GM15510 (cell line): Measurements from ENCODE around the gene LRRC36.

Source experiments
- POLR2A ChIP-seq: IDR thresholded peaks from 3 replicates; pipeline ENCODE4 v1.6.1; 2011; ENCODE audit warnings: borderline replicate concordance; ENCODE audit not compliant: insufficient read length; ENCODE audit errors: extremely low read depth

Gene LRRC36

GRCh38 chr16:67350324-67350723 lies 23.7 kb downstream of the LRRC36 start:
- no peak for TF ChIP-seq POLR2A

DNA sequence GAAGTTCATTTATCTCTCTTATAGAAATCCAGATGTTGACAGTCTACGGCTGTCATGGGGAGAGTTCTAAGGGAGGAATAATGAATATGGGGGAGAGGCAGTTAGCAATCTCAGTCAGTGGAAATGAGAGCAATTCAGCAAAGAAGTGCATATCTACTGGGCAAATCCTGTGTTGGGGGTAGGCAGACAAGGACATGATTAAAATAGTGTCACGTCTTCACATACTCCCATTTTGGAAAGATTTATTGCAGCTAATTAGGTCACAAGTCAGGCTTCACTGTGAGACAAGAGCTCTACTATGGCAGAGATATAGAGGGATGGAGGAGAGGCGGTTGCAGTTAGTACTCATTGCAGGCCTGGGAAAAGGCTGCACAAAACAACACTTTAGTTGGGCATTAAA lies 29.8 kb downstream of the LRRC36 start:
- TF ChIP-seq POLR2A, result no peak

- no peak for TF ChIP-seq POLR2A
These were observed 30.9 kb downstream of the LRRC36 start for GRCh38 chr16:67357561-67357960.

DNA sequence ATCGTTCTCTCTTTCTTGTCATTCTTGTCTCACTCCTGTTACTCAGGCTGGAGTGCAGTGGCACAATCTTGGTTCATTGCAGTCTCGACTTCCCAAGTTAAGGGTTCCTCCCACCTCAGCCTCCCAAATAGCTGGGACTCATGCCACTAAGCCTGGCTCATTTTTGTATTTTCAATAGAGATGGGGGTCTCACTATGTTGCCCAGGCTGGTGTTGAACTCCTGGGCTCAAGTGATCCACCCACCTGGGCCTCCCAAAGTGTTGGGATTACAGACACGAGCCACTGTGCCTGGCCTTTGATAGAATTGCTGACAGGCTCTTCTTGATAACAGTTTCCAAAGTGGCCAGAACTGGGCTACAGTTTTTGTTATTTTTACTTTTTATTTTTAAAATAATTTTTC lies 34.4 kb downstream of the LRRC36 start:
- no peak for TF ChIP-seq POLR2A

- no peak for TF ChIP-seq POLR2A
These were observed 38.1 kb downstream of the LRRC36 start for GRCh38 chr16:67364600-67365235.

DNA sequence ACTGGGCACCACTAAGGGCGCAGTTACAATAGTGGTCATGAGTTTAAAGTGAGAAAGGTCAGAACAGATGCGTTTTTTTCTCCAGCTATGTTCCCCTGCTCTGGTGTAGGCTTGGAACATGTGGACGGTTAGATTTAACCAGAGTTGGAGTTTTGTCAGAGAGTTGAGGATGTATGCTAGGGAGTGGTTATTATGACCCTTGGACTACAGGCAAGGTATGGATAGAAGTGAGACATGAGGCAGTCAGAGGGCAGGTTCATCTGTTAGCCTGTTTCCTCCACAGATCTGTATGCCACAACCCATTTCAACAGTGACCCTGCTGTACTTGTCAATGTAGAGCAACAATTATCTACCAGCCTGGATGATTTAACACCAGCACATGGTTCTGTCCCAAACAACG lies 44.0 kb downstream of the LRRC36 start:
- no peak for TF ChIP-seq POLR2A

DNA sequence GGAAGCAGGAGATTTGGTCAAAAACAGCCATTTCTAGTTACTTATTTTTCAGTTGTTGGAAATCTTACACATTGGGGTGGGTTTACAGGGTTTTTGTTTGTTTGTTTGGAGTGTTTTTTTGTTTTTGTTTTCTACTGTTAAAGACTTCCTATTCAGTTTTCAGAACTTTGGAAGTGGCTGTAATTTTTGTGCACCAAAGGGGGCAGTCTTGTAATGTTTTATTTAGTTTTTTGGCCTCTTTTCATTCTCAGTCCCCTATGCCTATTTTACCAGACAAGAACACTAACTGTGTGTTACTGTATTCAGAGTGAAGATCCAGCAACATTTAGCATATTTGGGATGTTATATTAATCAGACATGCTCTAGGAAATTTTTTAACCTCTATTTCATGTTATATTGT lies 46.0 kb downstream of the LRRC36 start:
- TF ChIP-seq POLR2A, result no peak

- TF ChIP-seq POLR2A, result no peak
These were observed 52.0 kb downstream of the LRRC36 start for GRCh38 chr16:67378642-67379041.

- no peak for TF ChIP-seq POLR2A
These were observed 56.7 kb downstream of the LRRC36 start for GRCh38 chr16:67383284-67383683.

DNA sequence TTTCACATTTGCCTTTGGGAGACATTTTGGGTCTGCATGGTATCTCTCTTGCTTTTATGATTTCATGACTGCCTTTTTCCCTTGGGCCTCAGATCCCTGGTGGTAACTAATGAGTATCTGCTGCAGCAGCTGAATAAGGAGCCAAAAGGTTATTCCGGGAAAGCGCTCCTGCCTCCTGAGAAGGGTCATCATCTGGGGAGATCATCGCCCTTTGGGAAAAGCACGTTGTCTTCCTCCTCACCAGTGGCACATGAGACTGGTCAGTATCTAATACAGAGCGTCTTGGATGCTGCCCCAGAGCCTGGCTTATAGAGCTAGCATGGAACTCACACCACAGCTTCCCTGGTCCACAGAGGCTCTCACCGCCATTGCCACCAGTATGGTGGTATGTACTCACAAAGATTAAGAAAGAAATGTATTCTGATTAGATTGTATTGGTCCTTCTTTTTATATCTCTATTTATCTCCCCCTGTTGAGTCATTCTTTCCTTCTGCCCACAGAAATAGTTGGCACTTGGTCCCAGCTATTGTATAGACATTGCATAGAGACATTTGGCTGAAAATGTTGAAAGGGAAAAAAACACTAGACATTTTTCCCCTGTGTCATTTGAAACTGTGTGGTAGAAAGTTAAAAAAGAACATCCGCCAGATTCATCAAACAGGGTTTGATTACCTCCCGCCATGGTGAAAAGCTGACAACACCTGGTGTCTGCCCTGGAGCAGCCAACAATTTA lies 58.3 kb downstream of the LRRC36 start:
- TF ChIP-seq POLR2A, result no peak

- TF ChIP-seq POLR2A, result no peak
These were observed 60.3 kb downstream of the LRRC36 start for GRCh38 chr16:67386861-67387455.

GRCh38 chr16:67387479-67388079 lies 61.0 kb downstream of the LRRC36 start:
- no peak for TF ChIP-seq POLR2A

- no peak for TF ChIP-seq POLR2A
These were observed 61.6 kb downstream of the LRRC36 start for GRCh38 chr16:67388191-67388590.

- no peak for TF ChIP-seq POLR2A
These were observed 62.0 kb downstream of the LRRC36 start for GRCh38 chr16:67388591-67388990.
